Ovary (tissue), 9 donors: ENCODE data around the gene MGA. TPM values are rescaled to one million over a fixed set of nuclear protein-coding genes. Genes with fewer than 3 reads are reported as not detected.
A peak's percentile ranks its signal among the peaks of the same experiment; 100 is the strongest.

Experiments
- DNase-seq, 5 donors: peaks; one replicate each; pipeline ENCODE4 v3.0.0-alpha.2; 2019 to 2020
- H3K27ac ChIP-seq, 2 donors: fragments of 200-600 bp; one replicate each; pipeline versions ENCODE4 v1.5.1 to v1.8.0; 2019 to 2022
- H3K27me3 ChIP-seq: fragments of 200-600 bp; one replicate; pipeline ENCODE4 v1.8.0; 2022
- H3K36me3 ChIP-seq: fragments of 200-600 bp; sonication (generic); one replicate; pipeline ENCODE4 v1.5.1; 2019
- H3K4me1 ChIP-seq: one replicate; pipeline ENCODE4 v1.8.1; 2013; ENCODE audit warnings: mild to moderate bottlenecking, moderate library complexity; ENCODE audit not compliant: insufficient read depth
- H3K4me3 ChIP-seq: fragments of 200-600 bp; sonication (generic); one replicate; pipeline ENCODE4 v1.5.1; 2017
- H3K9me3 ChIP-seq, 2 donors: fragments of 200-600 bp in 1 of 2; sonication (generic) in 1 of 2; one replicate each; pipeline versions ENCODE4 v1.5.1 to v1.8.1; 2013 to 2019; ENCODE audit warnings: mild to moderate bottlenecking in 1 of 2, moderate library complexity in 1 of 2
- EP300 ChIP-seq: sonication (generic); formaldehyde crosslinking; IDR thresholded peaks from one replicate; pipeline ENCODE4 v1.6.1; 2017; ENCODE audit warnings: antibody characterized with exemption
- POLR2A ChIP-seq: fragments of 450-650 bp; IDR thresholded peaks from one replicate; pipeline ENCODE4 v1.6.1; 2017; ENCODE audit warnings: antibody characterized with exemption, mild to moderate bottlenecking, moderate library complexity
- WGBS, 3 donors: extraction: QIAGEN DNeasy Blood & Tissue Kit in 1 of 3; methylation state at CpG; one replicate each; pipeline versions ENCODE4 v1.1.5 to v1.1.7; 2013 to 2017; 5-methylcytosine and 5-hydroxymethylcytosine counted together
- intact Hi-C, 4 donors: fragments of 100-400 bp; cut with DNase I; formaldehyde crosslinking; loops; one replicate each; pipeline versions ENCODE4 v1.11.0 to v1.15.1; 2022 to 2023
- polyA plus RNA-seq, 2 donors: library from polyadenylated mRNA; stranded (reverse); fragments of 200-250 nt in 1 of 2; fragments of 350-450 nt in 1 of 2; fragmentation: Illumina TruSeq in 1 of 2; extraction: RNeasy Lipid Tissue Mini Kit (QIAGEN cat#74804) in 1 of 2; gene quantifications; one replicate each; pipeline ENCODE4 v1.2.3, GENCODE V29; 2013 to 2014
- total RNA-seq, 7 donors: library from RNA; depleted of rRNA in 2 of 7; stranded (reverse); fragments of >200 nt in 2 of 7; fragmentation: NEBNext Ultra II Directional in 3 of 7; extraction: Animal tissue kit (Norgen Biotek cat#: 25700) in 3 of 7; gene quantifications; one replicate each; pipeline versions ENCODE4 v1.1.0 to v1.2.4, GENCODE V29; 2016 to 2023
- TF ChIP-seq, protein P1 (sequence below), 3 donors: fragments of 450-650 bp in 2 of 3; fragments of 200-600 bp in 1 of 3; IDR thresholded peaks; one replicate each; pipeline versions ENCODE4 v1.5.1 to v1.8.0; 2016 to 2022; ENCODE audit warnings: antibody characterized with exemption in 3 of 3, mild to moderate bottlenecking in 1 of 3
- donor health status: DM: no; HTN: no; CAD: no; lungs with moderate emphysema.
- donor health status: DM: no; HTN: no; CAD: no.
- donor health status: Bipolar disorder and iron deficiency.
- donor health status: DM: yes; HTN: yes; CAD: no.
- donor health status: DM: no; HTN: no; CAD: no.
- donor health status: DM: yes; HTN: yes; CAD: no.

The MGA gene
- total and polyA plus RNA-seq, 9 donors = 7.1 to 90.2 (median 60.9) TPM

DNA sequence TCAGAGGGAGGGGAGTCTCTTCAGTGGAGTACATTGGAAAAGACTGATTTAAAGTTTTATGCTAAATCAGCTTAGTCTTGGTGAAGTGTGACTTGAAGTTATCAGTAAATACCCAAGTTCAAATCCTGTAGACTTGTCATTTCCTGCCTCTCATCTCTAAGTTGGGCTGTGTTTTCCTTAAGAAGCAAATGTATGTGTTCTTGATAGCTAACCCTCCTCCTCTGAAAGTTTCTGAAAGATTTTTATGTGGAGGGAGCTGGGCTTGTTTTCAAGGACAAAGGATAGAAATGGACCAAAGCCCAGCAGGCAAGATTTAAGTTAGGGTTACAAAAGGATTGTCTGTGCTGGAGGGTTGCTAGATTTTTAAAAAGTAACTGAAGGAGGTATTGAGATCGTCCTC lies 118.3 kb downstream of the MGA start:
- H3K4me3 ChIP-seq = no peak overlapping the region
- DNase-seq = no peak
- peak overlapping the region in 1 of 2 donors; percentile 39 for H3K27ac ChIP-seq
- H3K9me3 ChIP-seq = no peaks in the 10 kb centered on the region
- H3K4me1 ChIP-seq = peaks cover 33% of the 10 kb centered on the region
- WGBS, 3 donors = 2 to 17% (median 14%) methylated on average over 1 of the region's 1 CpG
- intact Hi-C loops = loop anchor here in 1 of 4 donors (10.0 kb wide), 1 partner anchor 136 kb away; no protein-coding TSS in a partner anchor
- no peaks in the 10 kb centered on the region for H3K36me3 ChIP-seq
- TF ChIP-seq, protein P1, sequence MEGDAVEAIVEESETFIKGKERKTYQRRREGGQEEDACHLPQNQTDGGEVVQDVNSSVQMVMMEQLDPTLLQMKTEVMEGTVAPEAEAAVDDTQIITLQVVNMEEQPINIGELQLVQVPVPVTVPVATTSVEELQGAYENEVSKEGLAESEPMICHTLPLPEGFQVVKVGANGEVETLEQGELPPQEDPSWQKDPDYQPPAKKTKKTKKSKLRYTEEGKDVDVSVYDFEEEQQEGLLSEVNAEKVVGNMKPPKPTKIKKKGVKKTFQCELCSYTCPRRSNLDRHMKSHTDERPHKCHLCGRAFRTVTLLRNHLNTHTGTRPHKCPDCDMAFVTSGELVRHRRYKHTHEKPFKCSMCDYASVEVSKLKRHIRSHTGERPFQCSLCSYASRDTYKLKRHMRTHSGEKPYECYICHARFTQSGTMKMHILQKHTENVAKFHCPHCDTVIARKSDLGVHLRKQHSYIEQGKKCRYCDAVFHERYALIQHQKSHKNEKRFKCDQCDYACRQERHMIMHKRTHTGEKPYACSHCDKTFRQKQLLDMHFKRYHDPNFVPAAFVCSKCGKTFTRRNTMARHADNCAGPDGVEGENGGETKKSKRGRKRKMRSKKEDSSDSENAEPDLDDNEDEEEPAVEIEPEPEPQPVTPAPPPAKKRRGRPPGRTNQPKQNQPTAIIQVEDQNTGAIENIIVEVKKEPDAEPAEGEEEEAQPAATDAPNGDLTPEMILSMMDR (IDR thresholded peaks at IDR 0.05) = no peak
- H3K27me3 ChIP-seq = no peaks in the 10 kb centered on the region

DNA sequence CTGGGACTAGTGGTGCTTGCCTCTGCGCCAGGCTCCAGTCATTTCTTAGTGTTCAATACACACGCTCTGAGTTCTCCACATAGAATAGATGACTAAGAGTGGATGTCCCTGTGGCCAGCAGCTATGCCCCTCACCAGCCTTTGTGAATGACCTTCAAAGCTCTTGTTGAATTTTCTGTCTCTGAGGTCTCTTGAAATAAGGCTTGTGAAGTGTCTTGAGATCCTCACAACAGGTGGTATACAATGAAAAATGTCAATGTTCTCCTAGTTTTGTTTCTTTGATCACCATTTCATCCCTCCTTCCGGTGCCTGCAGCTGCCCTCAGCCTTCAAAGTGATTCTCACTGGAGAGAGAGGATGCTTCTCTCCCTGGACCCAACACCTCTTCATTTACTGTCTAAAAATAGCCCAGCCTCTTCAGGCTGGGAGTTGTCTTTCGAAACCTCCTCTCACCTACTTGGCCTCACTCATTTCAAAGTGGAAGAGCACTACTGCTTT lies 119.5 kb downstream of the MGA start:
- no peak overlapping the region for H3K4me3 ChIP-seq
- H3K36me3 ChIP-seq = no peaks in the 10 kb centered on the region
- intact Hi-C loops = loop anchor here in 1 of 4 donors (10.0 kb wide), 1 partner anchor 135 kb away; no protein-coding TSS in a partner anchor
- peaks cover 31% of the 10 kb centered on the region for H3K4me1 ChIP-seq
- DNase-seq = no peak
- TF ChIP-seq, protein P1 (IDR thresholded peaks at IDR 0.05) = no peak
- WGBS, 3 donors = 48 to 63% (median 51%) methylated on average over 4 of the region's 4 CpGs
- peak overlapping the region in 1 of 2 donors; percentile 39 for H3K27ac ChIP-seq
- H3K9me3 ChIP-seq = no peaks in the 10 kb centered on the region
- H3K27me3 ChIP-seq = no peaks in the 10 kb centered on the region

DNA sequence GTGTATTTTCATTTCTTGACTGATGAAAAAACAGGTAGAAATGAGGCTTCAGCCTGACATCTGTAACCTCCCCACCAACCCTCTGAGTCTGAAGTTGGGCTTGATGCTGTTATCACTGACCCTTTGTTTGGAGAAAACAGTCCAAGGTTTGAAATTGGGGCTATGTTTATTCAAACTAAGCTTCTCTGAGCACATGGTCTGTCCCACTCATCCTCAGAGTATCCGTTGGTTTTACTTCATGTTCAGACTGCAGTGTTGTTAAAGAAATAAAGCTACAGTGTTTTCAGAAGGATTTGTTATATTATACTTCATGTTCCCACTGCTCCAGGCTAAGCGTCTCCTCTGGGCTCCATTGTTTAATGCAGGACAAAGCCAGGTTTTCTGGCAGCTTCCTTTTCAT lies 120.1 kb downstream of the MGA start:
- Histone ChIP-seq H3K27ac (peak overlapping the region in 1 of 2 donors; percentile 39), H3K9me3 (no peaks in the 10 kb centered on the region), H3K4me3 (no peak overlapping the region), H3K27me3 (no peaks in the 10 kb centered on the region), H3K36me3 (no peaks in the 10 kb centered on the region), H3K4me1 (peaks cover 31% of the 10 kb centered on the region)
- intact Hi-C loops = no loop called here
- WGBS, 3 donors = 4 to 17% (median 13%) methylated on average over 2 of the region's 2 CpGs
- TF ChIP-seq EP300 = no peak
- TF ChIP-seq, protein P1 (IDR thresholded peaks at IDR 0.05) = no peak
- DNase-seq = no peak

DNA sequence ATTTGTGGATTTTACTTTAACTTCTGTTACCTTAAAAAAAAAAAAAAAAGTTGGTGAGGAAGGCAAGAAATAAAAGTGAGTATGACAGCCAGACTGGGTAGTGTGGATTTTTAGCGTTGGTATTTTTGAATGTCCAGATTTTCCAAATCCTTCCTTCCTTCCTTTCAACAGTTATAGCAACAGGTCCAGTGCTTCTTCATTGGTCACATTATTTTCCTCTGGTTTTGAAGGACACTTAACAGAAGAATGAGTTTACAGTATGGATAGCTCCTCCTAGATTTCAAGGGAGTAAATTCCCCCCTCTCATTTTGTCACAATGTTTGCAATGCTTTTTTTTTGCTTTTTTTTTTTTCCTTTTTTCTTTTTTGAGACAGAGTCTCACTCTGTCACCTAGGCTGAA lies 120.5 kb downstream of the MGA start:
- WGBS, 3 donors = 10 to 19% (median 17%) methylated on average over 1 of the region's 1 CpG
- no peak overlapping the region for H3K27ac ChIP-seq
- no peak overlapping the region for H3K4me3 ChIP-seq
- H3K36me3 ChIP-seq = no peaks in the 10 kb centered on the region
- no peaks in the 10 kb centered on the region for H3K9me3 ChIP-seq
- peaks cover 27% of the 10 kb centered on the region for H3K4me1 ChIP-seq
- no peaks in the 10 kb centered on the region for H3K27me3 ChIP-seq
- intact Hi-C loops = no loop called here
- TF ChIP-seq EP300 = no peak
- TF ChIP-seq, protein P1 (IDR thresholded peaks at IDR 0.05) = no peak
- TF ChIP-seq POLR2A = no peak
- no peak for DNase-seq
